Measurements from ENCODE around the gene TAF1B. TPM values are rescaled to one million over a fixed set of nuclear protein-coding genes. Genes with fewer than 3 reads are reported as not detected.

Gene TAF1B
- total RNA-seq, 2 donors from 2014 or later = 12.9 to 19.5 TPM

DNA sequence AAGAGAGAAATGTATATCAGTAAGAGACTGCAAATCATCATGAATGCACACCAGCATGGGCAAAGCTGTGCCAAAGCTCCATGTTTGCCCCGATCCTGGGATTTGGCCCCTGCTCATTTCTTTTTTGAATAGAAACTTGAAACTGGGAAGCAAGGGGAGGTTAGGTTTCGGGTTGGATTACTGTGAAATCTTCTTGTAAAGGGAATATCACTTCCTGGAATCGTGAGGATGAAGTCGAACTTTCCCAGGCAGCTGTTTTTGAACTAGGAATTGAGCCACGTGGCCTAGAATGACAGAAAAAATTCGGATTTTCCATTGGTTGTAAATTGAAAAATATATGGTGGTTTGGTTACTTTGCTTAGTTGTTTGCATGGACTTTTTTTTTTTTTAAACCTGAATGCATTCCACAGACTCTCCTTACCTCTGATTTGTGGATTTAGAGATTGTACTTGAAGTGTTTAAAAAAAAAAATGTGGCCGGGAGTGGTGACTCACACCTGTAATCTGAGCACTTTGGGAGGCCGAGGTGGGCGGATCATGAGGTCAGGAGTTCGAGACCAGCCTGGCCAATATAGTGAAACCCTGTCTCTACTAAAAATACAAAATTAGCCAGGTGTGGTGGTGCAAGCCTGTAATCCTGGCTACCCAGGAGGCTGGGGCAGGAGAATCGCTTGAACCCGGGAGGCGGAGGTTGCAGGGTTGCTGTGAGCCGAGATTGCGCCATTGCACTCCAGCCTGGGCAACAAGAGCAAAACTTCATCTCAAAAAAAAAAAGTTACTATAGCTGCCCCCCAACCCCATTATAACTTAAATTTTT, 140.3 kb downstream of the TAF1B start:
- no peak overlapping the region for H3K4me3 ChIP-seq
- H3K4me1 ChIP-seq = peaks cover 16% of the 10 kb centered on the region
- no peaks in the 10 kb centered on the region for H3K27me3 ChIP-seq
- DNase-seq (no peak), ATAC-seq (peak; percentile 13)
- intact Hi-C loops (cut with DNase I) = loop anchor here (10.0 kb wide), 1 partner anchor 51 kb away; no protein-coding TSS in a partner anchor
- H3K27ac ChIP-seq = peak overlapping the region in 1 of 4 donors; percentile 20
- no peaks in the 10 kb centered on the region for H3K36me3 ChIP-seq (replicated peaks in 1 of 2; ENCODE audit: insufficient read depth in 1 of 2, low read depth in 2 of 2)
- TF ChIP-seq, protein P1, sequence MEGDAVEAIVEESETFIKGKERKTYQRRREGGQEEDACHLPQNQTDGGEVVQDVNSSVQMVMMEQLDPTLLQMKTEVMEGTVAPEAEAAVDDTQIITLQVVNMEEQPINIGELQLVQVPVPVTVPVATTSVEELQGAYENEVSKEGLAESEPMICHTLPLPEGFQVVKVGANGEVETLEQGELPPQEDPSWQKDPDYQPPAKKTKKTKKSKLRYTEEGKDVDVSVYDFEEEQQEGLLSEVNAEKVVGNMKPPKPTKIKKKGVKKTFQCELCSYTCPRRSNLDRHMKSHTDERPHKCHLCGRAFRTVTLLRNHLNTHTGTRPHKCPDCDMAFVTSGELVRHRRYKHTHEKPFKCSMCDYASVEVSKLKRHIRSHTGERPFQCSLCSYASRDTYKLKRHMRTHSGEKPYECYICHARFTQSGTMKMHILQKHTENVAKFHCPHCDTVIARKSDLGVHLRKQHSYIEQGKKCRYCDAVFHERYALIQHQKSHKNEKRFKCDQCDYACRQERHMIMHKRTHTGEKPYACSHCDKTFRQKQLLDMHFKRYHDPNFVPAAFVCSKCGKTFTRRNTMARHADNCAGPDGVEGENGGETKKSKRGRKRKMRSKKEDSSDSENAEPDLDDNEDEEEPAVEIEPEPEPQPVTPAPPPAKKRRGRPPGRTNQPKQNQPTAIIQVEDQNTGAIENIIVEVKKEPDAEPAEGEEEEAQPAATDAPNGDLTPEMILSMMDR (IDR thresholded peaks at IDR 0.05) = no peak
- no peak for TF ChIP-seq POLR2A (IDR thresholded peaks at IDR 0.05)
- 49 to 60% methylated on average over 15 of the region's 15 CpGs for WGBS, 2 donors
- no peaks in the 10 kb centered on the region for H3K9me3 ChIP-seq

Other genes starting within 250 kb of the TAF1B start
- 100 to 1,000 TPM in 1 of 2 donors, 10 to 100 TPM in 1; 69.2 to 132 TPM for gene YWHAQ, start 212.5 kb upstream of the TAF1B start, total RNA-seq
- gene GRHL1, start 108.2 kb downstream of the TAF1B start, total RNA-seq = 1 to 10 TPM; 2.0 to 4.2 TPM
- gene KLF11, start 200.1 kb downstream of the TAF1B start, total RNA-seq = 10 to 100 TPM; 25.7 to 32.6 TPM
- 10 to 100 TPM; 30.4 to 36.6 TPM for gene CYS1, start 236.9 kb downstream of the TAF1B start, total RNA-seq

Measured in body of pancreas (tissue), 4 donors.